GM06990 (cell line): ENCODE results near the gene TMEM81.

ENCODE experiments used
- DNase-seq: peaks from one replicate; pipeline ENCODE4 v3.0.0-alpha.2; 2011; ENCODE audit not compliant: insufficient read length; ENCODE audit errors: extremely low read depth
- H3K27me3 ChIP-seq: replicated peaks from 2 replicates; pipeline ENCODE4 v1.6.0; 2011; ENCODE audit warnings: low read length; ENCODE audit not compliant: control insufficient read depth, insufficient read depth
- H3K36me3 ChIP-seq: 2 replicates; pipeline ENCODE4 v1.5.1; 2011; ENCODE audit warnings: low read length; ENCODE audit not compliant: control insufficient read depth, insufficient read depth
- H3K4me3 ChIP-seq: replicated peaks from 2 replicates; pipeline ENCODE4 v1.5.1; 2011; ENCODE audit warnings: low read depth, mild to moderate bottlenecking, control low read depth, low read length
- CTCF ChIP-seq: IDR thresholded peaks from 2 replicates; pipeline ENCODE4 v1.5.1; 2011; ENCODE audit warnings: low read length, control low read depth, mild to moderate bottlenecking, inconsistent platforms; ENCODE audit not compliant: insufficient read depth, poor library complexity, severe bottlenecking

Gene TMEM81

GRCh38 chr1:205067031-205067430 is 17.2 kb downstream of the TMEM81 start:
- no peak for TF ChIP-seq CTCF
- Histone ChIP-seq H3K4me3 (no peak overlapping the region), H3K36me3 (no peaks in the 10 kb centered on the region), H3K27me3 (no peaks in the 10 kb centered on the region; the same call in 1 of the 2 replicates)
- no peak for DNase-seq

- H3K27me3 ChIP-seq: no peaks in the 10 kb centered on the region; the same call in 1 of the 2 replicates
- no peak for TF ChIP-seq CTCF
- H3K36me3 ChIP-seq: no peaks in the 10 kb centered on the region
- DNase-seq: no peak
- no peak overlapping the region for H3K4me3 ChIP-seq
Measured at GRCh38 chr1:205066141-205066818, 18.0 kb downstream of the TMEM81 start.

- TF ChIP-seq CTCF: no peak
- H3K27me3 ChIP-seq: no peaks in the 10 kb centered on the region; the same call in 1 of the 2 replicates
Measured at GRCh38 chr1:205065666-205066065, 18.6 kb downstream of the TMEM81 start.

GRCh38 chr1:205064741-205065316 is 19.4 kb downstream of the TMEM81 start:
- Histone ChIP-seq H3K36me3 (no peaks in the 10 kb centered on the region), H3K27me3 (no peaks in the 10 kb centered on the region; the same call in 1 of the 2 replicates), H3K4me3 (no peak overlapping the region)
- no peak for TF ChIP-seq CTCF
- no peak for DNase-seq

More at GRCh38 chr1:205065666-205066065, 18.6 kb downstream of the TMEM81 start:
- Histone ChIP-seq H3K4me3 (no peak overlapping the region), H3K36me3 (no peaks in the 10 kb centered on the region)
- no peak for DNase-seq

GRCh38 chr1:205064301-205064700 is 20.0 kb downstream of the TMEM81 start:
- TF ChIP-seq CTCF: no peak
- Histone ChIP-seq H3K27me3 (no peaks in the 10 kb centered on the region; the same call in 1 of the 2 replicates), H3K4me3 (no peak overlapping the region), H3K36me3 (no peaks in the 10 kb centered on the region)
- no peak for DNase-seq
